Putamen (tissue), 1 donor: ENCODE data around the gene CRACR2B.

Experiments
- DNase-seq: peaks from one replicate; pipeline ENCODE4 v3.0.0-alpha.2; 2016; ENCODE audit warnings: low spot score

CRACR2B gene

DNA sequence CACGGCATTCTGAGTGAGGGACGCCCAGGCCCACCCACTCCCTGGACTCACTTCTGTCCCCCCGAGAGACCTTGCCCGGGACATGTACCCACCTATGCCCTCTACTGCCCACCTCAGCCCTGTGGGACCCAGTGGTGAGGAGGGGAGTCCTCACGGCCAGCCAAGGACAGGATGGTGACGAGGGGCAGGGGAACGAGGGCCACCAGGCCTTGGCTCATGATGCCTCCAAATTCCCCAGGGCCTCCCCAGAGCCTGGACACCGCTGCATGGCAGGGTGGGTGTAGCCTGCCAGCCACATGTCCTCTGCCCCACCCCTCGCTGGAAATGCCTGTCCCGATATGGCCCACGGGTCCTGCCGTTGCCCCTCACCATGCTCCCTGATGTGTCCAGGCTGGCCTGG, 41.1 kb downstream of the CRACR2B start:
- no peak for DNase-seq

DNA sequence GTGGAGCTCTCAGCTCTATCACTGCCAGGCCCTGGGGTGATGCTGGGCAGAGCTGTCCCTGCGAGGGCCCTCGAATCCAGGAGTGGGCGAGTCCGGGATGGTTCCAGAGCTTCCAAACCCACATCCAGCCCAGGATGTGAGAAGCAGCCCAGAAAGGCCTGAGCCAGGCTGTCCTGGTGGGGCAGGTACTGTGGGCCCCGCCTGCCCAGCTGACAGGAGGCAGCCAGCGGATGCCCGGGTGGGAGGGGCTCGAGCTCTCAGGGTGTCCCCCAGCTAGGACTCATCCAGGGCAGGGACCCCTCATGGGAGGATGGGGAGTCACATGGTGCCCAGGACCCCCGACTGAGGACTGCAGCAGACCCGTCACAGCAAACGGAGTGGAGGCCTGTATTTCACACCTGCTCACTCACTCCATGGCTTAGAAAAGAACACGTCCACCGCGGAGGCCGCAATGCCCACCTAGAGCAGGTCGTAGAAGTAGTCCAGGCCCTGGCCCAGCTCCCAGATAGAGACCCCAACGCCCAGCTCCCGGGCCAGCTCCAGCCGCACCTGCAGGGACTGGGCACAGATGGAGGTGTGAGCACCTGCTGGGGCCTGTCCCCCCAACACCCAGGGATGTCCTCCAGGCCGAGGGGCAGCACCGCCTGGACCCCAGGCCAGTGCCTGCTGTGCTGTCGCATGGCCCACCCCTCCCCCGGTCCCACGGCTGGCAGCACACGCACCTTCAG, 41.8 kb downstream of the CRACR2B start:
- no peak for DNase-seq

DNA sequence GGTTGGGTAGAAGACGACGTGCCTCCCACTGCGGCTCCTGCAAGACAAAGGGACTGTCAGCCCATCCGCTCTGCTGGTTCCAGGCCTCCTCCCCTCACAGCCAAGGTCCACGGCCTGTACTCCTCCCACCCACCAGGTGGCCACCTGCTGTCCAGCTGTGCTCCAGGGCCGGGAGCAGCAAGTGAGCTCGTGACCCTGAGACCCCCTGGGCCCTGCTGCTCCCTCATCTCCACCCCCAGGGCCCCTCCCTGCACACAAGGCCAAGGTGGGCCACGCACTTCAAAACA, 42.4 kb downstream of the CRACR2B start:
- DNase-seq, result no peak

DNA sequence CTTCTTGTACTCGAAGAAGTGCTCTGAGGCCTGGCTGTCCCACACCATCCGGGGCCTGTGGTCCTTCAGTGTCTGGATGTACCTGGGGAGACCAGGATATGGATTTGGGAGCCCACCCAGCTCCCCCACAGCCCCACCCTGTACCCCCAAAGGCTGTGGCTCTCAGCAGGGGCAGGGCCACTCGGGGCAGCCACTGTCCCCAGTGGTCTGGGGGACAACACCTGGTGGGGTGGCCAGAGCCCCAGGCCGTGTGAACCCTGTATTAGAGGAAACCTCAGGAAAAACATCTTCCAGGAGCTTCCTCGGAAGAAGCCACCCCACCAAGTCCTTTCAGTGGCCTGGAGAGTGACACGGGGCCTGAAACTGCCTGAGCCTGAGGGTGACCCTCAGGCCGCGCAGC, 42.7 kb downstream of the CRACR2B start:
- no peak for DNase-seq

DNA sequence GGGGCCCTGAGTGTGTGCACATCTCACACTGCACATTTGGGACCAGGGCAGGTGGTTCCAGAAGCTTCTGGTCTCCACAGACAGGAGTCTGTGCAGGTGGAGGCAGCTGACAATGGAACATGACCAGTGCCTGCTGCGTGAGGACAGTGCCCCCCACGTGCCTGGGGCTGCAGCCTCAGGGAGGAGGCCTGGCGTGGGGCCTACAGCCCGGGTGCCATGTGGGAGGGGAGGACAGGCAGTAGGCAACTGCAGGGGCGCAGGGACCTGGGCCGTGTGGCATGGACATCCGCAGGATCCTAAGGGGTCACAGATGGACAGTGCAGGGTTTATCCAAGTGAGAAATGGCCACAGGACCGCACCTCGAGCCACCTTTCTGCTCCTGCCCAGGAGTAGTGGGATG, 43.8 kb downstream of the CRACR2B start:
- DNase-seq, result no peak

DNA sequence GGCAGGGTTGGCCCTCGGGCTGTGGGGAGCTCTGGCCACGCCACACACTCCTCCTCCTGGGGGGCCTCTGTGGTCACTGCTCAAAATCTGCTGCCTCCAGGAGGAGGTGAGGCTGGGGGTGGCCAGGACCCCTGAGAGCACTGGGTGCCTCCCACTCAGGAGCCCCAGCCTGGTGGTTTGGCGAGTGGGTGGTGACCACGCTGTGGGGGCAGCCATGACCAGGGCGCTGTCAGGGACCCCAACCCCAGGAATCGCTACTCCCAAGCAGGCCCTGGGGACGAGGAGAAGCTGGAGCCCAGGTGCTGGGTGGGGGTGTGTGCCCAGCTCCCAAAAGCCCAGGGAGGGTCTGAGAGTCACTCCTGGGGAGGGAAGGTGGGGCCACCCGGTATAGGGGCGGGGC, 45.1 kb downstream of the CRACR2B start:
- DNase-seq, result no peak

DNA sequence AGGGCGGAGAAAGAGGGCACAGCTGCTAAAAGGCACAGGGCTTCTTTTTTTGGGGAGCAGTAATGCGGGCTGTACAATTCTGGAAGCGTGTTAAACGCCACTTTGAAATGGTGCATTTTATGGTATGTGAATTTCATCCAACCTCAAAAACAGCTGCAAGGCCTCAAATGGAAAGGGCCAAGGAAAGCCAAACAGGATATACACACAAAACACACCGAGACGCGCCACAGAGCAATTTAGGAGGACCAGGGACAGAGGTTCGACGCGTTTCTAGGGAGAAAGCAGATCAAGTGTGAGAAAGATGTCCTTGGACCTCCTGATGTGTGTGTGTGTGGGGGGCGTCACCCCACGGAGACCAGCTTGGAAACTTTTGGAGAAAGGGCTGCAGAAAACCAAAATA, 46.0 kb downstream of the CRACR2B start:
- no peak for DNase-seq

DNA sequence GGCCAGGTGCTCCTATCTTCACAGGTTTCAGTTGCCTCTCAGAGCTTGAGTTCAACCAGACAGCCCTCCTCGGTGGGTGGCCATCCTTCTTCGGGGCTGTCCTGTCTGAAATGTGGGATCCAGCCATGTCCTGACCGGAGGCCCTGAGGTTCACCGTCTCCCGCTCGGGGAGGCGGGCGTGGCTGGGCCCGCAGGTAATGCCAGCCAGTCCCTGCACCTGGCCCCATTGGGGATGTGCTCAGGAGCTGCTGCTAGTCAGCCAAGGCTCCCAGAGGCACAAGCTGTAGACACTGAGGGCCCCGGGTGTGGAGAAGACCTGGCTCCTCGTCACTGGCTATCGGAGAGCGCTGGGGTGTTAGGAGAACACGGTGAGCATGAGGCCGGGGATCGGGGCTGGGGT, 47.5 kb downstream of the CRACR2B start:
- no peak for DNase-seq

DNA sequence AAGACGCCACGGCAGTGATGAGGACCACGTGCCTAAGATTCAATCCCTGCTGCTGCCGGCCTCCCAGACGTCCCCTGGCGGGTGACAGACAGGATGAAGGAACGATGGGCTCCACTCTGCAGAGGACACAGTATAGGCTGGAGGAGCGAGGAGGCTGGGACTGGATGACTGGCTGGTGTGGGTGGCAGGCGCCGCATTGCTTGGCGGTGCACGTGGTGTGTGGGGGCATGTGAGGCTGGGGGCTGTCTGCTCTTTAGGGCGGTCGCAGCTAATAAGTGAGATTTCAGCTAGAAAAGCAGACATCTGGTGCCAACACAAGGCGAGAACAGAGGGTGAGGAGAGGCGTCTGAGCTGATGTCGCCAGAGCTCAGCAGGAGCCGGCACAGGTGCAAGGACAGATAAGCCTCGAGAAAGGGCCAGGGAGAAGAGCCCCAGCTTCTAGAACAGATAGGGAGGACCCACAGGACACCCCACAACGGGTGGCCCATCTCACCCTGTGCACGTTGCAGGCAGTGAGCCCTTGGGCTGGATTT, 48.1 kb downstream of the CRACR2B start:
- no peak for DNase-seq

DNA sequence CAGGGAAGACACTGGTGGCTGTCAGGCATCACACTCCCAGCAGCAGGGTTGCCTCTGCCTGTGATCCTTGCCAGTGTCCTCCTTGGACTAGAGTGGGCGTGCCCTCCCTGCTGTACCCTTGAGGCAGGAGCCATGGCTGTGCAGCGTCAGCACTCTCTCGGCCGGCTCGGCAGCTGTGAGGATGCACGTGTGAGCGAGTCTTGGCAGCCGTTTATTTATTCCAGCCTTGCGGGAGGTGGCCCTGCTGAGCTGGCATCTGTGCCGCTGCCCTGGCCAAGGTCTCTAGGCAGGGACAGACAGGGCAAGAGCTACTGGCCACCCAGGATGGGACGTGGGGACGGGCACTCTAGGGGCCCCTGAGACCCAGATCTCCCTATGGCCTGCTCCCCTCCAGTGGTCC, 48.8 kb downstream of the CRACR2B start:
- DNase-seq, result no peak

DNA sequence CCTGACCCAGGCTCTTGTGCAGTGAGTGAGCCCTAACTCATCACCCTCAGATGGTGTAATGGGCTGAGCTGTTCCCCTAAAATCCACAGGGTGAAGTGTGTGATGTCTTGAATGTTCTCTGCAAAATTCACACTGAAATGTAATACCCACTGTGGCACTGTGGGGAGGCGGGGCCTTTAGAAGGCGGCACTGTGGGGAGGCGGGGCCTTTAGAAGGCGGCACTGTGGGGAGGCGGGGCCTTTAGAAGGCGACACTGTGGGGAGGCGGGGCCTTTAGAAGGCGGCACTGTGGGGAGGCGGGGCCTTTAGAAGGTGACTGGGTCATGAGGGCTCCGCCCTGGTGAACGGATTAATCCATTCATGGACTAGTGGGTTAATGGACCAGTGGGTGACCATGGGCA, 49.8 kb downstream of the CRACR2B start:
- no peak for DNase-seq

DNA sequence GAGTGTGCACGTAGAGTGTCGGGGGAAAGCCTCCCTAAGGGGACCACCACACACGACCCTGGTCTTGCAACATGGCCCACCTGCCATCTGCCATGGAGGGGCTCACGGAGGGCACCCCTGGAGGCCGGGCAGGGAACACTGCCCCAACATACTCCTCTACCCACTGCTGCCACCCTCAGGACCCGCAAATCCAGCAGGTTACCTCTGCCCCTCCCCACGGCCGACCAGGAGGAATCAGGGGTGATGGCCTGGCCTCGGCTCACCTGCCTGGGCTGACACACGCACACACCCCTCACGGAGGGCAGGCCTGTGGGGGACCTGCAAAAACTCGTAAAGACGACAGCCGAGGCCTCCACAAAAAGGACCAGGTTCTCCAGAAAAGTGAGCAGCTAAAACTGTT, 52.7 kb downstream of the CRACR2B start:
- DNase-seq, result no peak
